ENCODE measurements around the gene TBC1D8. TPM values are rescaled to one million over a fixed set of nuclear protein-coding genes. Genes with fewer than 3 reads are reported as not detected.

Gene TBC1D8
- total RNA-seq, 1 donor from 2014 or later = 3.9 TPM

DNA sequence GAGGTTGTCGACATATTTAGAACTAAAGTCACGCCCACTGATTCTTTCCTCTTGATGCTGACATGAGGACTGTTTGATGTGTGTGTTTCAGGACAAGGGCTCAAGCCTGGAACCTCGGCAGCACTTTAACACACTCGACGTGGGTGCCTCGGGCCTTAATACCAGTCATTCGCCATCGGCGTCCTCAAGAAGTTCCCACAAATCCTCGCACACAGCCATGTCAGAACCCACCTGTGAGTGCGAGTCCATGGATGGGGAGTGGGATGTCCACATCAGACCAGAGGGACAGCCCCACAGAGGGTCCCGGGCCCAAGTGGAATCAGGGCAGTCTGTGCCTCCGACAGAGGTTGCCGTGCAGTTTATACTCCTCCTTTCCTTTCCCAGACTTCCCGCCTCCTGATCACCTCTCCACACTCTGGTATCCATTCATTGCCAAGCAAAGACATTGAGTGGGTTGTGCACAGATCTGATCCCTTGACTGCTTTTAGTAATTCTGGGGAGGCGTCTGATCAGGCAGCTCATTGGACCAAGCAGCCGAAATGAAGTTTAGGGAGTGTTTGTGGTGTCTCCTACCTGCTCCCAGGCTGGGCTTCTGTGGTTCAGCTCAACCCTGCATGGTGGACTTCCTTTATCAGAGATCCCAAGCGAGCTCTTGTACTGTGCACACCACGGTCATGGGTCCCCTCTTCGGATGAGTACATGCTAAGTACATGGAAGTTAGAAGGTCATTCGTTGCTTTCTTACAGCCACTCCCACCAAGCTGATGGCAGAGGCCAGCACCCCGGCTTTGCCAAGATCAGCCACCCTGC lies 176.3 kb downstream of the TBC1D8 start:
- H3F3A ChIP-seq (ENCODE audit: low read depth) = no peaks in the 10 kb centered on the region
- H3K9ac ChIP-seq = no peak overlapping the region
- Mint-ChIP-seq H3K9me3 (no peaks in the 10 kb centered on the region), H3K4me3 (no peak overlapping the region), H3K27me3 (ENCODE audit: insufficient read depth, low read depth) (peaks cover 10% of the 10 kb centered on the region), H3K36me3 (no peaks in the 10 kb centered on the region), H3K4me1 (peaks cover 15% of the 10 kb centered on the region), H3K27ac (no peak overlapping the region)
- no peak overlapping the region for H2AFZ ChIP-seq (replicated peaks)
- H3K36me3 ChIP-seq = no peaks in the 10 kb centered on the region
- no peaks in the 10 kb centered on the region for H3K4me1 ChIP-seq
- no peak overlapping the region for H3K4me3 ChIP-seq
- H3K9me3 ChIP-seq (ENCODE audit: low read depth) = no peaks in the 10 kb centered on the region
- TF ChIP-seq EZH2phosphoT487 (IDR thresholded peaks at IDR 0.05) (no peak), EZH2 (IDR thresholded peaks at IDR 0.05) (no peak), CTCF (IDR thresholded peaks at IDR 0.05) (no peak)
- H3K4me2 ChIP-seq = no peak overlapping the region
- no peaks in the 10 kb centered on the region for H4K20me1 ChIP-seq (ENCODE audit: low read depth)
- H3K79me2 ChIP-seq (ENCODE audit: low read depth) = no peaks in the 10 kb centered on the region
- no peak overlapping the region for H3K27ac ChIP-seq
- DNase-seq (ENCODE audit: low spot score) = no peak
- no peaks in the 10 kb centered on the region for H3K27me3 ChIP-seq

DNA sequence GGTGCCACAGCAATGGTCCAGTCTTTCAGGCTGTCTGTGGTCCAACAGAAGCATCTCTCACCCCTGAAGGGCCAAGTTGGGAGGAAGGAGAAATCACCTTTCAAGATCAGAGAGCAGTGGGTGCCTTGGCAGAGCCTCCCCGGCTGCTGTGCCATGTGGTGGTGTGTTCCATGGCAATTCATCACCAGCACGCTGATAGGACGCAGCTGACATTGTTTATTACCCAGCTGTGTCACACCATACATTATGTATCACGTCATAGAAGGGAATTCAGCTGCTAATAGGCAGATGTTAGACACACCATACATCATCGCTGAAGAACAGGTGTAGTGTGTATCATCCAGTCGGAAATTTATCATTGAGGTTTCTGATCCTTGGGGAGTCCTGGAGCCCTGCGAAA lies 178.7 kb downstream of the TBC1D8 start:
- Histone ChIP-seq H3K4me3 (no peak overlapping the region), H3K9ac (no peak overlapping the region), H3K4me1 (no peaks in the 10 kb centered on the region), H4K20me1 (ENCODE audit: low read depth) (no peaks in the 10 kb centered on the region), H3K27ac (no peak overlapping the region), H3K36me3 (no peaks in the 10 kb centered on the region), H3K4me2 (no peak overlapping the region), H3F3A (ENCODE audit: low read depth) (no peaks in the 10 kb centered on the region), H3K27me3 (no peaks in the 10 kb centered on the region), H3K9me3 (ENCODE audit: low read depth) (no peaks in the 10 kb centered on the region), H2AFZ (replicated peaks) (no peak overlapping the region), H3K79me2 (ENCODE audit: low read depth) (no peaks in the 10 kb centered on the region)
- Mint-ChIP-seq H3K27me3 (ENCODE audit: insufficient read depth, low read depth) (peaks cover 12% of the 10 kb centered on the region), H3K27ac (no peak overlapping the region), H3K4me1 (peaks cover 11% of the 10 kb centered on the region), H3K36me3 (no peaks in the 10 kb centered on the region), H3K9me3 (no peaks in the 10 kb centered on the region), H3K4me3 (no peak overlapping the region)
- no peak for DNase-seq (ENCODE audit: low spot score)
- TF ChIP-seq CTCF (IDR thresholded peaks at IDR 0.05) (no peak), EZH2 (IDR thresholded peaks at IDR 0.05) (no peak), EZH2phosphoT487 (IDR thresholded peaks at IDR 0.05) (no peak)

DNA sequence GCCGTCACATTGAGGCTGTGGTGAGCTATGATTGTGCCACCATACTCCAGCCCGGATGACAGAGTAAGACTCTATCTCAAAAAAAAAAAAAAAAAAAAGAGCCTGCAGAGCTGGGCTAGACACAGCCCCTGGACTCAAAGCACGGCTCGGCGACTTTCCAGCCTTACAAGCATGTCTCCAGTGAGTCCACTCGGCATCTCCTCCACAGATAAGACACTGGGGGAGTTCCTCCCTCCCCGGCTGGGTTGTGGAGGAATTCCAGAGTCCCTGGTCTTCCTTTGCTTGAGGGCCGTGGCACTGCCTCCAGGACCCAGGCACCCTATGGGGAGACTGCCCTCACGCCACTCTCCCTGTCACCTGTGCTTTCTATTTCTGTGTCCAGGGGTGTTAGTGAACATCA lies 180.0 kb downstream of the TBC1D8 start:
- no peaks in the 10 kb centered on the region for H3K4me1 Mint-ChIP-seq
- Histone ChIP-seq H4K20me1 (ENCODE audit: low read depth) (no peaks in the 10 kb centered on the region), H3K4me1 (no peaks in the 10 kb centered on the region), H3K9ac (no peak overlapping the region), H3K4me2 (no peak overlapping the region), H3K79me2 (ENCODE audit: low read depth) (no peaks in the 10 kb centered on the region), H3F3A (ENCODE audit: low read depth) (no peaks in the 10 kb centered on the region), H3K27me3 (no peaks in the 10 kb centered on the region), H3K4me3 (no peak overlapping the region), H3K27ac (no peak overlapping the region), H3K9me3 (ENCODE audit: low read depth) (no peaks in the 10 kb centered on the region), H3K36me3 (no peaks in the 10 kb centered on the region), H2AFZ (replicated peaks) (no peak overlapping the region)
- TF ChIP-seq CTCF (IDR thresholded peaks at IDR 0.05) (no peak), EZH2phosphoT487 (IDR thresholded peaks at IDR 0.05) (no peak), EZH2 (IDR thresholded peaks at IDR 0.05) (no peak)
- H3K4me3 Mint-ChIP-seq = no peak overlapping the region
- H3K9me3 Mint-ChIP-seq = no peaks in the 10 kb centered on the region
- no peak overlapping the region for H3K27ac Mint-ChIP-seq
- DNase-seq (ENCODE audit: low spot score) = no peak
- no peaks in the 10 kb centered on the region for H3K36me3 Mint-ChIP-seq
- peaks cover 12% of the 10 kb centered on the region for H3K27me3 Mint-ChIP-seq (ENCODE audit: insufficient read depth, low read depth)

All from neural progenitor cell (in vitro differentiated cells).